Neural progenitor cell (in vitro differentiated cells): ENCODE data around the gene HPSE2. TPM values are rescaled to one million over a fixed set of nuclear protein-coding genes. Genes with fewer than 3 reads are reported as not detected.

Source experiments
- DNase-seq: peaks from one replicate; pipeline ENCODE4 v3.0.0-alpha.2; 2016; ENCODE audit warnings: low spot score
- H2AFZ ChIP-seq: fragments of 200-600 bp; sonication (generic); replicated peaks from 2 replicates; pipeline ENCODE4 v1.6.1; 2016; ENCODE audit warnings: antibody characterized with exemption
- H3F3A ChIP-seq: fragments of 200-600 bp; sonication (generic); 2 replicates; pipeline ENCODE4 v1.6.1; 2016; ENCODE audit warnings: antibody characterized with exemption, low read depth
- H3K27ac ChIP-seq: fragments of 200-600 bp; sonication (generic); 2 replicates; pipeline ENCODE4 v1.5.1; 2016; ENCODE audit warnings: mild to moderate bottlenecking
- H3K27me3 ChIP-seq: fragments of 200-600 bp; sonication (generic); 2 replicates; pipeline ENCODE4 v1.6.1; 2016; ENCODE audit warnings: mild to moderate bottlenecking, moderate library complexity
- H3K36me3 ChIP-seq: fragments of 200-600 bp; sonication (generic); 2 replicates; pipeline ENCODE4 v1.5.1; 2016
- H3K4me1 ChIP-seq: fragments of 200-600 bp; sonication (generic); 2 replicates; pipeline ENCODE4 v1.6.1; 2016; ENCODE audit warnings: mixed run types
- H3K4me2 ChIP-seq: fragments of 200-600 bp; sonication (generic); 2 replicates; pipeline ENCODE4 v1.6.1; 2016
- H3K4me3 ChIP-seq: fragments of 200-600 bp; sonication (generic); 2 replicates; pipeline ENCODE4 v1.5.1; 2016
- H3K79me2 ChIP-seq: fragments of 200-600 bp; sonication (generic); 2 replicates; pipeline ENCODE4 v1.6.1; 2016; ENCODE audit warnings: low read depth
- H3K9ac ChIP-seq: fragments of 200-600 bp; sonication (generic); 2 replicates; pipeline ENCODE4 v1.6.1; 2016
- H3K9me3 ChIP-seq: fragments of 200-600 bp; sonication (generic); 2 replicates; pipeline ENCODE4 v1.5.1; 2016; ENCODE audit warnings: low read depth
- H4K20me1 ChIP-seq: fragments of 200-600 bp; sonication (generic); 2 replicates; pipeline ENCODE4 v1.6.1; 2016; ENCODE audit warnings: low read depth
- H3K27ac Mint-ChIP-seq: 3 replicates; pipeline ENCODE4 v1.8.0; 2021; ENCODE audit warnings: mixed read lengths
- H3K27me3 Mint-ChIP-seq: 2 replicates; pipeline ENCODE4 v1.8.0; 2022; ENCODE audit warnings: low read depth, mild to moderate bottlenecking, inconsistent platforms, moderate library complexity, mixed read lengths; ENCODE audit not compliant: insufficient read depth
- H3K36me3 Mint-ChIP-seq: 3 replicates; pipeline ENCODE4 v1.8.0; 2021; ENCODE audit warnings: mixed read lengths
- H3K4me1 Mint-ChIP-seq: 3 replicates; pipeline ENCODE4 v1.8.0; 2021; ENCODE audit warnings: mixed read lengths
- H3K4me3 Mint-ChIP-seq: 3 replicates; pipeline ENCODE4 v1.8.0; 2021; ENCODE audit warnings: mild to moderate bottlenecking, moderate library complexity, mixed read lengths
- H3K9me3 Mint-ChIP-seq: 3 replicates; pipeline ENCODE4 v1.8.0; 2020; ENCODE audit warnings: mixed read lengths
- CTCF ChIP-seq: fragments of 200-600 bp; sonication (generic); IDR thresholded peaks from 2 replicates; pipeline ENCODE4 v1.5.1; 2017; ENCODE audit warnings: antibody characterized with exemption, mild to moderate bottlenecking
- EZH2 ChIP-seq: fragments of 200-600 bp; sonication (generic); IDR thresholded peaks from 2 replicates; pipeline ENCODE4 v1.6.1; 2017; ENCODE audit warnings: antibody characterized with exemption, mild to moderate bottlenecking, moderate library complexity
- EZH2phosphoT487 ChIP-seq: fragments of 200-600 bp; sonication (generic); IDR thresholded peaks from 2 replicates; pipeline ENCODE4 v1.6.1; 2017; ENCODE audit warnings: antibody characterized with exemption
- total RNA-seq: library from RNA; depleted of rRNA; stranded (reverse); fragments of >200 nt; gene quantifications from 2 replicates; pipeline ENCODE4 v1.2.3, GENCODE V29; 2015; ENCODE audit warnings: low replicate concordance

Gene HPSE2
- total RNA-seq, 1 donor from 2014 or later, result 3.4 TPM

DNA sequence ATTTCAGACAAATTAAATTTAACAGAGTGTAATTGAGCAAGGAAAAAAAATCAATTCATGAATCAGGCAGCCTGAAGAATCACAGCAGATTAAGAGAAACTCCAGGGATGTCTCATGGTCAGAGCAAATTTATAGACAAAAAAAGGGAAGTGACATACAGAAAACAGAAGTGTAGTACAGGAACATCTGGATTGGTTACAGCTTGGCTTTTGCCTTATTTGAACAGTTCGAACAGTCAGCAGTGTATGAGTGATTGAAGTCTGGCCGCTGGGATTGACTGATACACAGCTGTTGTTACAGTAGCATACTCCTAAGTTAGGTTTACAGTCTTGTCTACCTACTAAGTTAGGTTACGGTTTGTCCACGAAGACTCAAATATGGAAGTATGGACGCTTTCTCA is 255.3 kb downstream of the HPSE2 start:
- Histone ChIP-seq H3K36me3 (no peaks in the 10 kb centered on the region), H3K9me3 (no peaks in the 10 kb centered on the region), H3K9ac (no peak overlapping the region), H3K27me3 (no peaks in the 10 kb centered on the region), H2AFZ (no peak overlapping the region), H3K4me3 (no peak overlapping the region), H3F3A (no peaks in the 10 kb centered on the region), H3K27ac (no peak overlapping the region), H3K79me2 (no peaks in the 10 kb centered on the region), H3K4me1 (no peaks in the 10 kb centered on the region), H4K20me1 (no peaks in the 10 kb centered on the region), H3K4me2 (no peak overlapping the region)
- no peak for DNase-seq
- Mint-ChIP-seq H3K9me3 (no peaks in the 10 kb centered on the region), H3K27me3 (no peaks in the 10 kb centered on the region), H3K36me3 (no peaks in the 10 kb centered on the region), H3K27ac (no peak overlapping the region), H3K4me3 (no peak overlapping the region), H3K4me1 (no peaks in the 10 kb centered on the region)
- TF ChIP-seq EZH2 (no peak), EZH2phosphoT487 (no peak), CTCF (no peak)

GRCh38 chr10:98971464-98971863 is 264.2 kb downstream of the HPSE2 start:
- no peaks in the 10 kb centered on the region for H3F3A ChIP-seq
- DNase-seq, result no peak

DNA sequence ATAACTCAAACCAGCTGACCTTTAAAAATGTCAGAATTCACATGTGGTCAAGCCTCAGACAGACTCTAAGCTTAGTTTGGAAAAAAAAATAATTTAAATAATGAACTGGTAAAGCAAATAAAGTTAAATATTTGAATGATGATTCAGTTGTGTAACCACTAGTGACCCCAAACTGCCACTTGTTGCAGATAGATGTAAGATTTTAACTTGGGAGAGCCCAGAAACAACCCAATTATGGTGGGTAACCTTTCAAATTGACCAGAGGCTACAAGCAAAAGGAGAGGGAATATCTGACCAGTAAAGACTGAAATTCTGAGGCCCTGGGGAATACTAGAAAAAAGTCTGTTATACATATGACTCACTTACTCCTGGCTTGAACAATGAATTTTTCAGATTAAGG is 268.1 kb downstream of the HPSE2 start:
- no peaks in the 10 kb centered on the region for H4K20me1 ChIP-seq
- no peak for DNase-seq
- Mint-ChIP-seq H3K4me3 (no peak overlapping the region), H3K9me3 (no peaks in the 10 kb centered on the region), H3K4me1 (peaks cover 6% of the 10 kb centered on the region), H3K36me3 (no peaks in the 10 kb centered on the region), H3K27me3 (no peaks in the 10 kb centered on the region), H3K27ac (no peak overlapping the region)
- H3K4me2 ChIP-seq, result no peak overlapping the region
- H3K27ac ChIP-seq, result no peak overlapping the region
- H3K9ac ChIP-seq, result no peak overlapping the region
- no peaks in the 10 kb centered on the region for H3K4me1 ChIP-seq
- H3K79me2 ChIP-seq, result no peaks in the 10 kb centered on the region
- no peak for TF ChIP-seq EZH2phosphoT487
- no peak for TF ChIP-seq CTCF
- TF ChIP-seq EZH2, result no peak
- no peaks in the 10 kb centered on the region for H3K27me3 ChIP-seq
- H3K9me3 ChIP-seq, result no peaks in the 10 kb centered on the region
- H3F3A ChIP-seq, result no peaks in the 10 kb centered on the region
- H3K36me3 ChIP-seq, result no peaks in the 10 kb centered on the region
- H3K4me3 ChIP-seq, result no peak overlapping the region
- no peak overlapping the region for H2AFZ ChIP-seq

More at GRCh38 chr10:98971464-98971863, 264.2 kb downstream of the HPSE2 start:
- Histone ChIP-seq H4K20me1 (no peaks in the 10 kb centered on the region), H3K36me3 (no peaks in the 10 kb centered on the region), H3K79me2 (no peaks in the 10 kb centered on the region), H3K27ac (no peak overlapping the region), H3K4me1 (no peaks in the 10 kb centered on the region), H3K4me3 (no peak overlapping the region), H3K27me3 (no peaks in the 10 kb centered on the region), H2AFZ (no peak overlapping the region), H3K9me3 (no peaks in the 10 kb centered on the region), H3K4me2 (no peak overlapping the region), H3K9ac (no peak overlapping the region)
- Mint-ChIP-seq H3K36me3 (no peaks in the 10 kb centered on the region), H3K4me1 (no peaks in the 10 kb centered on the region), H3K9me3 (no peaks in the 10 kb centered on the region), H3K27ac (no peak overlapping the region), H3K4me3 (no peak overlapping the region), H3K27me3 (no peaks in the 10 kb centered on the region)
- no peak for TF ChIP-seq EZH2phosphoT487
- no peak for TF ChIP-seq CTCF
- no peak for TF ChIP-seq EZH2

GRCh38 chr10:98963608-98964007 is 272.0 kb downstream of the HPSE2 start:
- no peak for DNase-seq
- Histone ChIP-seq H3K4me2 (no peak overlapping the region), H3K4me3 (no peak overlapping the region), H2AFZ (no peak overlapping the region), H3K4me1 (no peaks in the 10 kb centered on the region), H3F3A (no peaks in the 10 kb centered on the region), H3K9me3 (no peaks in the 10 kb centered on the region), H4K20me1 (no peaks in the 10 kb centered on the region), H3K36me3 (no peaks in the 10 kb centered on the region), H3K27ac (no peak overlapping the region), H3K79me2 (no peaks in the 10 kb centered on the region), H3K27me3 (no peaks in the 10 kb centered on the region), H3K9ac (no peak overlapping the region)
- peaks cover 12% of the 10 kb centered on the region for H3K4me1 Mint-ChIP-seq
- H3K9me3 Mint-ChIP-seq, result no peaks in the 10 kb centered on the region
- no peak overlapping the region for H3K27ac Mint-ChIP-seq
- H3K36me3 Mint-ChIP-seq, result no peaks in the 10 kb centered on the region
- no peak for TF ChIP-seq EZH2phosphoT487
- TF ChIP-seq CTCF, result no peak
- no peak for TF ChIP-seq EZH2
- no peaks in the 10 kb centered on the region for H3K27me3 Mint-ChIP-seq
- H3K4me3 Mint-ChIP-seq, result no peak overlapping the region
